SK-N-SH (cell line): Measurements from ENCODE around the gene MRPS34. TPM values are rescaled to one million over a fixed set of nuclear protein-coding genes. Genes with fewer than 3 reads are reported as not detected.

Experiments
- CTCF ChIA-PET: fragments of 300-600, 350-600 bp; formaldehyde crosslinking; extraction: SDS; loops from one replicate; lab custom pipeline; 2021; lab: Yijun Ruan, JAX
- POLR2A ChIA-PET: fragments of 350-600 bp; sonication (Branson Sonifier 250); formaldehyde crosslinking; extraction: SDS; loops from one replicate; lab custom pipeline; 2020; ENCODE audit warnings: antibody characterized with exemption, inconsistent platforms; lab: Yijun Ruan, JAX
- DNase-seq: peaks from one replicate; pipeline ENCODE4 v3.0.0; 2012
- H2AFZ ChIP-seq: fragments of 200-600 bp; sonication (generic); 2 replicates; pipeline ENCODE4 v1.8.1; 2016; ENCODE audit warnings: antibody characterized with exemption, mild to moderate bottlenecking, low read depth
- H3F3A ChIP-seq: fragments of 200-600 bp; sonication (generic); replicated peaks from 2 replicates; pipeline ENCODE3; 2016; ENCODE audit warnings: antibody characterized with exemption, mild to moderate bottlenecking; ENCODE audit not compliant: insufficient read depth
- H3K27ac ChIP-seq, 2 experiments: fragments of 200-500 bp in 1 of 2; fragments of 200-600 bp in 1 of 2; sonication (Bioruptor generic) in 1 of 2; sonication (generic), shearing (Covaris generic) in 1 of 2; 2 replicates each; pipeline versions ENCODE4 v1.5.1 to v1.6.1; 2014 to 2016; ENCODE audit warnings: low read depth in 2 of 2, inconsistent platforms in 1 of 2, low read length in 1 of 2, mild to moderate bottlenecking in 1 of 2, mixed read lengths in 1 of 2
- H3K27me3 ChIP-seq: fragments of 200-600 bp; sonication (generic), shearing (Covaris generic); 2 replicates; pipeline ENCODE4 v1.6.1; 2016; ENCODE audit warnings: mixed run types; ENCODE audit not compliant: insufficient read depth
- H3K36me3 ChIP-seq, 2 experiments: fragments of 200-500 bp in 1 of 2; fragments of 200-600 bp in 1 of 2; sonication (Bioruptor generic) in 1 of 2; sonication (generic) in 1 of 2; replicated peaks in 1 of 2; 2 replicates each; pipeline versions ENCODE3 to v1.5.1; 2014 to 2016; ENCODE audit warnings: low read length in 1 of 2, mild to moderate bottlenecking in 1 of 2; ENCODE audit not compliant: insufficient read depth in 2 of 2, control insufficient read depth in 1 of 2
- H3K4me1 ChIP-seq, 2 experiments: fragments of 200-500 bp in 1 of 2; fragments of 200-600 bp in 1 of 2; sonication (Bioruptor generic) in 1 of 2; sonication (generic), shearing (Covaris generic) in 1 of 2; 2 replicates each; pipeline versions ENCODE4 v1.5.1 to v1.6.1; 2014 to 2016; ENCODE audit warnings: low read depth in 1 of 2, low read length in 1 of 2, mixed run types in 1 of 2; ENCODE audit not compliant: insufficient read depth in 2 of 2, control insufficient read depth in 1 of 2
- H3K4me2 ChIP-seq: fragments of 200-600 bp; sonication (generic), shearing (Covaris generic); 2 replicates; pipeline ENCODE4 v1.6.1; 2017; ENCODE audit warnings: mixed run types
- H3K4me3 ChIP-seq, 2 experiments: fragments of 200-500 bp in 1 of 2; fragments of 200-600 bp in 1 of 2; sonication (Bioruptor generic) in 1 of 2; sonication (generic), shearing (Covaris generic) in 1 of 2; 2 replicates each; pipeline versions ENCODE4 v1.5.1 to v1.8.1; 2014 to 2016; ENCODE audit warnings: low read depth in 2 of 2, inconsistent platforms in 1 of 2, low read length in 1 of 2, mild to moderate bottlenecking in 1 of 2, mixed read lengths in 1 of 2, moderate library complexity in 1 of 2
- H3K79me2 ChIP-seq: fragments of 200-600 bp; sonication (generic); 2 replicates; pipeline ENCODE4 v1.8.1; 2017; ENCODE audit warnings: mild to moderate bottlenecking; ENCODE audit not compliant: insufficient read depth
- H3K9ac ChIP-seq: fragments of 200-600 bp; sonication (generic); 2 replicates; pipeline ENCODE4 v1.6.1; 2017; ENCODE audit warnings: mixed run types
- H3K9me2 ChIP-seq: fragments of 200-600 bp; sonication (generic); 2 replicates; pipeline ENCODE4 v1.6.1; 2017; ENCODE audit warnings: mixed run types
- H3K9me3 ChIP-seq: fragments of 200-600 bp; sonication (generic); 2 replicates; pipeline ENCODE4 v1.6.1; 2017; ENCODE audit warnings: mixed run types, mild to moderate bottlenecking, moderate library complexity
- H4K20me1 ChIP-seq: fragments of 200-600 bp; sonication (generic); 2 replicates; pipeline ENCODE4 v1.6.1; 2017; ENCODE audit warnings: mild to moderate bottlenecking, mixed run types; ENCODE audit not compliant: insufficient read depth
- FOXJ3 ChIP-seq: sonication (generic); formaldehyde crosslinking; IDR thresholded peaks from 2 replicates; pipeline ENCODE4 v1.5.1; 2020; ENCODE audit warnings: mild to moderate bottlenecking, missing genetic modification reagents
- NRF1 ChIP-seq: IDR thresholded peaks from 2 replicates; pipeline ENCODE4 v1.6.1; 2012; ENCODE audit warnings: low read depth, mild to moderate bottlenecking, low read length
- RXRA ChIP-seq: IDR thresholded peaks from 2 replicates; pipeline ENCODE4 v1.4.0; 2012; ENCODE audit warnings: low read depth, mild to moderate bottlenecking, borderline replicate concordance
- SMC3 ChIP-seq: IDR thresholded peaks from 2 replicates; pipeline ENCODE4 v1.6.1; 2012; ENCODE audit warnings: low read depth, low read length, improper control_type of control experiment
- TCF12 ChIP-seq: IDR thresholded peaks from 2 replicates; pipeline ENCODE4 v1.4.0; 2012
- WGBS: methylation state at CpG from one replicate; pipeline ENCODE4 v1.1.6; 2017; ENCODE audit warnings: low lambda C conversion rate; 5-methylcytosine and 5-hydroxymethylcytosine counted together
- polyA plus RNA-seq, 3 experiments: library from polyadenylated mRNA; depleted of rRNA; stranded (reverse); fragments of >200 nt; gene quantifications; 2 replicates each; pipeline ENCODE4 v1.2.3, GENCODE V29; 2012
- TF ChIP-seq, protein P1 (sequence below): fragments of 150-350 bp; IDR thresholded peaks from 2 replicates; pipeline ENCODE4 v1.6.1; 2016; ENCODE audit warnings: mild to moderate bottlenecking, low read depth, low read length
- TF ChIP-seq, protein P2 (sequence below): IDR thresholded peaks from 2 replicates; pipeline ENCODE4; 2012
- TF ChIP-seq, protein P3 (sequence below): IDR thresholded peaks from 2 replicates; pipeline ENCODE4 v1.4.0; 2012; ENCODE audit warnings: low read depth, borderline replicate concordance
- TF ChIP-seq, protein P4 (sequence below): IDR thresholded peaks from 2 replicates; pipeline ENCODE4 v1.4.0; 2012; ENCODE audit warnings: low read depth
- TF ChIP-seq, protein P5 (sequence below): fragments of 150-350 bp; IDR thresholded peaks from 2 replicates; pipeline ENCODE4 v1.6.1; 2017; ENCODE audit warnings: antibody characterized with exemption, low read length, low read depth, borderline replicate concordance

Gene MRPS34
- polyA plus RNA-seq, 1 of the 3 experiments (the other 2 are of a cell fraction) = 156 TPM

- Histone ChIP-seq H3K9me3 (no peaks in the 10 kb centered on the region), H3K4me1 (peaks cover 0 to 15% of the 10 kb centered on the region in 2 experiments; a peak in 3 of 4 replicates), H3K27ac (no peak overlapping the region)
- POLR2A ChIA-PET = no interaction called here
- peak; percentile 13 for DNase-seq
- TF ChIP-seq, protein P1, sequence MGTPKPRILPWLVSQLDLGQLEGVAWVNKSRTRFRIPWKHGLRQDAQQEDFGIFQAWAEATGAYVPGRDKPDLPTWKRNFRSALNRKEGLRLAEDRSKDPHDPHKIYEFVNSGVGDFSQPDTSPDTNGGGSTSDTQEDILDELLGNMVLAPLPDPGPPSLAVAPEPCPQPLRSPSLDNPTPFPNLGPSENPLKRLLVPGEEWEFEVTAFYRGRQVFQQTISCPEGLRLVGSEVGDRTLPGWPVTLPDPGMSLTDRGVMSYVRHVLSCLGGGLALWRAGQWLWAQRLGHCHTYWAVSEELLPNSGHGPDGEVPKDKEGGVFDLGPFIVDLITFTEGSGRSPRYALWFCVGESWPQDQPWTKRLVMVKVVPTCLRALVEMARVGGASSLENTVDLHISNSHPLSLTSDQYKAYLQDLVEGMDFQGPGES = no peak
- TF ChIP-seq RXRA = no peak
- TF ChIP-seq, protein P2, sequence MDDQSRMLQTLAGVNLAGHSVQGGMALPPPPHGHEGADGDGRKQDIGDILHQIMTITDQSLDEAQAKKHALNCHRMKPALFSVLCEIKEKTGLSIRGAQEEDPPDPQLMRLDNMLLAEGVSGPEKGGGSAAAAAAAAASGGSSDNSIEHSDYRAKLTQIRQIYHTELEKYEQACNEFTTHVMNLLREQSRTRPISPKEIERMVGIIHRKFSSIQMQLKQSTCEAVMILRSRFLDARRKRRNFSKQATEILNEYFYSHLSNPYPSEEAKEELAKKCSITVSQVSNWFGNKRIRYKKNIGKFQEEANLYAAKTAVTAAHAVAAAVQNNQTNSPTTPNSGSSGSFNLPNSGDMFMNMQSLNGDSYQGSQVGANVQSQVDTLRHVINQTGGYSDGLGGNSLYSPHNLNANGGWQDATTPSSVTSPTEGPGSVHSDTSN = no peak
- no peak for TF ChIP-seq TCF12
- no peak for TF ChIP-seq NRF1
- TF ChIP-seq, protein P3, sequence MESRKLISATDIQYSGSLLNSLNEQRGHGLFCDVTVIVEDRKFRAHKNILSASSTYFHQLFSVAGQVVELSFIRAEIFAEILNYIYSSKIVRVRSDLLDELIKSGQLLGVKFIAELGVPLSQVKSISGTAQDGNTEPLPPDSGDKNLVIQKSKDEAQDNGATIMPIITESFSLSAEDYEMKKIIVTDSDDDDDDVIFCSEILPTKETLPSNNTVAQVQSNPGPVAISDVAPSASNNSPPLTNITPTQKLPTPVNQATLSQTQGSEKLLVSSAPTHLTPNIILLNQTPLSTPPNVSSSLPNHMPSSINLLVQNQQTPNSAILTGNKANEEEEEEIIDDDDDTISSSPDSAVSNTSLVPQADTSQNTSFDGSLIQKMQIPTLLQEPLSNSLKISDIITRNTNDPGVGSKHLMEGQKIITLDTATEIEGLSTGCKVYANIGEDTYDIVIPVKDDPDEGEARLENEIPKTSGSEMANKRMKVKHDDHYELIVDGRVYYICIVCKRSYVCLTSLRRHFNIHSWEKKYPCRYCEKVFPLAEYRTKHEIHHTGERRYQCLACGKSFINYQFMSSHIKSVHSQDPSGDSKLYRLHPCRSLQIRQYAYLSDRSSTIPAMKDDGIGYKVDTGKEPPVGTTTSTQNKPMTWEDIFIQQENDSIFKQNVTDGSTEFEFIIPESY = no peak
- TF ChIP-seq, protein P4, sequence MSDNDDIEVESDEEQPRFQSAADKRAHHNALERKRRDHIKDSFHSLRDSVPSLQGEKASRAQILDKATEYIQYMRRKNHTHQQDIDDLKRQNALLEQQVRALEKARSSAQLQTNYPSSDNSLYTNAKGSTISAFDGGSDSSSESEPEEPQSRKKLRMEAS = no peak
- no peak for TF ChIP-seq SMC3
- TF ChIP-seq, protein P5, sequence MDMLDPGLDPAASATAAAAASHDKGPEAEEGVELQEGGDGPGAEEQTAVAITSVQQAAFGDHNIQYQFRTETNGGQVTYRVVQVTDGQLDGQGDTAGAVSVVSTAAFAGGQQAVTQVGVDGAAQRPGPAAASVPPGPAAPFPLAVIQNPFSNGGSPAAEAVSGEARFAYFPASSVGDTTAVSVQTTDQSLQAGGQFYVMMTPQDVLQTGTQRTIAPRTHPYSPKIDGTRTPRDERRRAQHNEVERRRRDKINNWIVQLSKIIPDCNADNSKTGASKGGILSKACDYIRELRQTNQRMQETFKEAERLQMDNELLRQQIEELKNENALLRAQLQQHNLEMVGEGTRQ = no peak
- no peak for TF ChIP-seq FOXJ3 (CRISPR knock-in tag)
- TF ChIP-seq, all 33 proteins: peak for 0
- CTCF ChIA-PET = interaction anchor here (1.1 to 1.9 kb wide), 6 partner anchors 9 to 236 kb away, joined by 3 to 8 read pairs (median 4); partner anchors contain the start of gene PTX4
- Histone ChIP-seq H3F3A (peaks cover 22% of the 10 kb centered on the region), H3K36me3 (peaks cover 0 to 7% of the 10 kb centered on the region in 2 experiments), H3K27me3 (no peaks in the 10 kb centered on the region), H3K4me3 (no peak overlapping the region), H3K9ac (no peak overlapping the region), H3K9me2 (no peaks in the 10 kb centered on the region), H4K20me1 (peaks cover 5% of the 10 kb centered on the region), H3K79me2 (peaks cover 62% of the 10 kb centered on the region), H2AFZ (no peak overlapping the region), H3K4me2 (no peak overlapping the region)
- WGBS = 94% methylated on average over 12 of the region's 12 CpGs
Observed at GRCh38 chr16:1724491-1724890, 48.4 kb downstream of the MRPS34 start.
